Measurements from ENCODE around the gene BAZ2B.

DNA sequence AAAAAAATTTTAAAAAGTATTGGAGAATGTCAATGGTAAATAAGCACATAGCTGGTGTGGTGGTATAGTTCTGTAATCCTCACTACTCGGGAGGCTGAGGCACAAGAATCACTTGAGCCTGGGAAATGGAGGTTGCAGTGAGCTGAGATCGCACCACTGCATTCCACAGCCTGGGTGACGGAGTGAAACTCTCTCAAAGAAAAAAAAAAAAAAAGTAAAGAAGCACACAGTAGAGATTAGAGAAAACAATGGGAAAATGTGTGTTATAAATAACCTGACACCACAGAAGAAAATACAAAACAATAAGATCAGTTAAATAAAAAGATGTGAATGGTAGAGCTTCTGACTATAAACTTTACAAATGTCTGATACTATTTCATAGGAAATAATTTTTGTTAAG lies 166.2 kb downstream of the BAZ2B start:
- TF ChIP-seq POLR2A (IDR thresholded peaks at IDR 0.05; ENCODE audit: insufficient read depth in 1 of 2, low read depth in 2 of 2, low read length in 2 of 2) (no peak), ZC3H4 (CRISPR knock-in tag; IDR thresholded peaks at IDR 0.05; ENCODE audit: borderline replicate concordance) (no peak), ZNF367 (CRISPR knock-in tag; IDR thresholded peaks at IDR 0.05; ENCODE audit: borderline replicate concordance) (no peak), ZNF207 (IDR thresholded peaks at IDR 0.05; ENCODE audit: borderline replicate concordance) (no peak), KAT2B (IDR thresholded peaks at IDR 0.05; ENCODE audit: borderline replicate concordance, low read depth, low read length) (no peak), CREM (IDR thresholded peaks at IDR 0.05) (no peak), CREM (CRISPR knock-in tag; IDR thresholded peaks at IDR 0.05) (no peak), ZNF296 (CRISPR knock-in tag; conservative IDR thresholded peaks at IDR 0.05) (no peak), CHD4 (IDR thresholded peaks at IDR 0.05; ENCODE audit: borderline replicate concordance, low read length) (no peak)
- TF ChIP-seq, protein P1, sequence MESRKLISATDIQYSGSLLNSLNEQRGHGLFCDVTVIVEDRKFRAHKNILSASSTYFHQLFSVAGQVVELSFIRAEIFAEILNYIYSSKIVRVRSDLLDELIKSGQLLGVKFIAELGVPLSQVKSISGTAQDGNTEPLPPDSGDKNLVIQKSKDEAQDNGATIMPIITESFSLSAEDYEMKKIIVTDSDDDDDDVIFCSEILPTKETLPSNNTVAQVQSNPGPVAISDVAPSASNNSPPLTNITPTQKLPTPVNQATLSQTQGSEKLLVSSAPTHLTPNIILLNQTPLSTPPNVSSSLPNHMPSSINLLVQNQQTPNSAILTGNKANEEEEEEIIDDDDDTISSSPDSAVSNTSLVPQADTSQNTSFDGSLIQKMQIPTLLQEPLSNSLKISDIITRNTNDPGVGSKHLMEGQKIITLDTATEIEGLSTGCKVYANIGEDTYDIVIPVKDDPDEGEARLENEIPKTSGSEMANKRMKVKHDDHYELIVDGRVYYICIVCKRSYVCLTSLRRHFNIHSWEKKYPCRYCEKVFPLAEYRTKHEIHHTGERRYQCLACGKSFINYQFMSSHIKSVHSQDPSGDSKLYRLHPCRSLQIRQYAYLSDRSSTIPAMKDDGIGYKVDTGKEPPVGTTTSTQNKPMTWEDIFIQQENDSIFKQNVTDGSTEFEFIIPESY (CRISPR knock-in tag; IDR thresholded peaks at IDR 0.05), result no peak
